SK-N-SH (cell line): ENCODE results near the gene SNX27.

ENCODE experiments used
- CHD2 ChIP-seq: fragments of 150-350 bp; IDR thresholded peaks from 2 replicates; pipeline ENCODE4 v1.6.1; 2018; ENCODE audit warnings: low read length; ENCODE audit not compliant: partially characterized antibody
- CTCF ChIP-seq: fragments of 200-600 bp; sonication (generic); IDR thresholded peaks from 2 replicates; pipeline ENCODE4 v1.6.1; 2017; ENCODE audit warnings: antibody characterized with exemption, mild to moderate bottlenecking, moderate library complexity
- EP300 ChIP-seq, 2 experiments: IDR thresholded peaks; 2 replicates each; pipeline versions ENCODE4 v1.4.0 to v1.6.1; 2012; ENCODE audit warnings: borderline replicate concordance in 1 of 2, low read depth in 1 of 2, low read length in 1 of 2
- EZH2phosphoT487 ChIP-seq: fragments of 200-600 bp; sonication (generic); IDR thresholded peaks from 2 replicates; pipeline ENCODE4 v1.6.1; 2017; ENCODE audit warnings: low read depth, mixed run types, mild to moderate bottlenecking, antibody characterized with exemption, moderate library complexity, borderline replicate concordance
- GABPA ChIP-seq: IDR thresholded peaks from 2 replicates; pipeline ENCODE4 v1.4.0; 2012; ENCODE audit warnings: low read depth, mild to moderate bottlenecking
- GATA2 ChIP-seq: sonication (generic); formaldehyde crosslinking; IDR thresholded peaks from 2 replicates; pipeline ENCODE4 v1.5.0; 2020; ENCODE audit warnings: mild to moderate bottlenecking, missing genetic modification reagents
- NRF1 ChIP-seq: IDR thresholded peaks from 2 replicates; pipeline ENCODE4 v1.6.1; 2012; ENCODE audit warnings: low read depth, mild to moderate bottlenecking, low read length
- PBX3 ChIP-seq: IDR thresholded peaks from 2 replicates; pipeline ENCODE4; 2012
- POLR2AphosphoS5 ChIP-seq: IDR thresholded peaks from 2 replicates; pipeline ENCODE4 v1.6.1; 2012; ENCODE audit warnings: low read depth, low read length
- RAD21 ChIP-seq: IDR thresholded peaks from 2 replicates; pipeline ENCODE4 v1.6.1; 2012; ENCODE audit warnings: mild to moderate bottlenecking, low read length
- RFX5 ChIP-seq: IDR thresholded peaks from 2 replicates; pipeline ENCODE4 v1.6.1; 2012; ENCODE audit warnings: mild to moderate bottlenecking, improper control_type of control experiment, low read length
- RXRA ChIP-seq: IDR thresholded peaks from 2 replicates; pipeline ENCODE4 v1.4.0; 2012; ENCODE audit warnings: low read depth, mild to moderate bottlenecking, borderline replicate concordance
- YY1 ChIP-seq: IDR thresholded peaks from 2 replicates; pipeline ENCODE4 v1.4.0; 2012; ENCODE audit warnings: low read depth, mild to moderate bottlenecking
- ZBTB33 ChIP-seq: IDR thresholded peaks from 2 replicates; pipeline ENCODE4 v1.4.0; 2012; ENCODE audit warnings: low read depth, borderline replicate concordance

- TF ChIP-seq EP300 (IDR thresholded peaks at IDR 0.05; ENCODE audit: borderline replicate concordance in 1 of 2, low read depth in 1 of 2, low read length in 1 of 2) (no peak), CTCF (no peak), RFX5 (no peak), EZH2phosphoT487 (no peak), PBX3 (no peak), POLR2AphosphoS5 (no peak), CHD2 (no peak), RXRA (no peak), RAD21 (no peak), GATA2 (CRISPR knock-in tag) (no peak), GABPA (no peak), ZBTB33 (no peak), YY1 (no peak), NRF1 (no peak)
Observed at GRCh38 chr1:151610142-151610541, 1.7 kb upstream of the SNX27 start.
